GM21528 (cell line): ENCODE results near the gene GRB7.
"Not testable (repeated sequence)": the region's sequence is repeated elsewhere in the genome, so short reads cannot be mapped to it uniquely, and the experiment has no call there.

Experiments used
- ATAC-seq: cut with Tn5 transposase; IDR thresholded peaks from one replicate; pipeline ENCODE4 v1.9.1; 2021; ENCODE audit warnings: mild to moderate bottlenecking, moderate library complexity; ENCODE audit not compliant: unreplicated experiment, low FRiP score

Gene GRB7

GRCh38 chr17:39750131-39751015 lies 12.6 kb downstream of the GRB7 start:
- ATAC-seq = no peak

DNA sequence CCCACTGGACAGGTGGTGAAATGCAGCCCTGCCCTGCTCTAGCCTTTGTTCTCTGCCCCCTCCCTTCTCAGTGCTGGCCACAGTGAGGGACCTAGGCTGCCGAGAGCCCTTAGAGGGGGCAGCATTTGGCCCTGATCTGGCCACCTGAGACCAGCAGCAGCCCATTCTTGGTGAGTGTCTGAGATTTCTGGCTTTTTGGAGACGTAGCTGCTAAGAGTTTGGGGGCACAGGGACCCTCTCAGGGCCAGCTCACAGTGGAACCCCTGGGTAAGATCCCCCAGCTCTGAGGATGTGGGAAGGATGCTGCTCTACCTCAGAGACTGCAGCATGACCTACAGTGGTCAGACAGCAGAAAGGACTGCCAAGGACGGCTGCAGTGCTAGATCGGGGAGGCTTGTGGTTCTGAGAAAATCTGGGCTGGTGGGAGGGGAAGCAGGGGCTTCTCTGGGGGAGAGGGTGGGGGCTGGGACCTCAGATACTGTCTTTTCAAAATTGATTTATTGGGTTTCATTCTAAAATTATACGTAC lies 13.3 kb downstream of the GRB7 start:
- no peak for ATAC-seq

GRCh38 chr17:39751637-39752036 lies 13.9 kb downstream of the GRB7 start:
- ATAC-seq = no peak

DNA sequence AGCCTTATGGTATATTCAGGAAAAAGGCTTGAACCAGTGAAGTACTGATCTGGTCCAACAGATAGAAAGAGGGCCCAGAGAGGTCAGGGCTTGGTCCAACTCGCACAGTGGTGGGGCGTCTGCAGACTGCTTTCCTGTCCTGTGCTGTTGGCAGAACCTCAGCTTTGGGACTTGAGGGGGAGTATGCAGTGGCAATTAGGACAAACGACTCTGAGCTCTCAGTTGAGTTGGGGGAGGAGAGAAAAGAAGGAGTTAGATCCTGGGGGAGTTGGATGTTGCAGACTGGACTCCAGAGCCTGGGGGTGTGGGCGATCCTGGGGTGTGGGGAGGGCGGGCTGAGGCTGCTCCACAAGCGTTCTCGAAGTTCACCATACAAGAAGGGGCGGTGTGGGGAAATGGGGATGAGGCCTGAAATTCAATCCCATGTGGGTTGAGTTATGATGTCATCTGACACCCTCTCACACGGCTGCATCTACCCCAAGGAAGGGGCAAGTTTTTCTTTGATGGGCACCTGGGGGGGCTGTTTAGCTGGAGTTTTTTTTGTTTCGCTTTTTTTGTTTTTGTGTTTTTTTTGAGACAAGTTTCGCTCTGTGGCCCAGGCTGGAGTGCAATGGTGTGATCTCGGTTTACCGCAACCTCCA lies 14.6 kb downstream of the GRB7 start:
- ATAC-seq = no peak

DNA sequence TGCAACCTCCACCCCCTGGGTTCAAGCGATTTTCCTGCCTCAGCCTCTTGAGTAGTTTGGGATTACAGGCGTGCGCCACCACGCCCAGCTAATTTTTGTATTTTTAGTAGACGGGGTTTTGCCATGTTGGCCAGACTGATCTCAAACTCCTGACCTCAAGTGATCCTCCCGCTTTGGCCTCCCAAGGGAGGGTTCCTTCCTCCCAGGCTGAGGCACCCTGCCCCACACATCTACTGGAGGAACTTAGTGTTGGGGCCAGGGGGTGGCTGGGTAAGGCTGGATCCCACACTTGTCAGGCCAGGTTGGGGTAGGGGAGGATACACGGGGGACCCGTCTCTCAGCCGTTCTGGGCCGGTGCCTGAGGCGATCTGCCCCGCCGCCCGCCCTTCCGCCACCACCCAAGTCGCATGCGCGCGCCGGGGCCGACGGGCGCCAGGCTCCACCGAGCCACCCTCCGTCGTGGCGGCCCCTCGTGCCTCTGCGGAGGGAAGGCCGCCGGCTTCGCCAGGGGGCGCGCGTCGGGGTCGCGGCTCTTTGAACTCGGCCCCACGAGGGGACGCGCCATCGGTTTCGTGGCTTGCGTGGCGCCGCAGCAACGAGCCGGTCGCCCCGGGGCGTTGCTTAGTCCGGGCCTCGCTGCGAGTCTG lies 15.9 kb downstream of the GRB7 start:
- peak; percentile 30 for ATAC-seq

DNA sequence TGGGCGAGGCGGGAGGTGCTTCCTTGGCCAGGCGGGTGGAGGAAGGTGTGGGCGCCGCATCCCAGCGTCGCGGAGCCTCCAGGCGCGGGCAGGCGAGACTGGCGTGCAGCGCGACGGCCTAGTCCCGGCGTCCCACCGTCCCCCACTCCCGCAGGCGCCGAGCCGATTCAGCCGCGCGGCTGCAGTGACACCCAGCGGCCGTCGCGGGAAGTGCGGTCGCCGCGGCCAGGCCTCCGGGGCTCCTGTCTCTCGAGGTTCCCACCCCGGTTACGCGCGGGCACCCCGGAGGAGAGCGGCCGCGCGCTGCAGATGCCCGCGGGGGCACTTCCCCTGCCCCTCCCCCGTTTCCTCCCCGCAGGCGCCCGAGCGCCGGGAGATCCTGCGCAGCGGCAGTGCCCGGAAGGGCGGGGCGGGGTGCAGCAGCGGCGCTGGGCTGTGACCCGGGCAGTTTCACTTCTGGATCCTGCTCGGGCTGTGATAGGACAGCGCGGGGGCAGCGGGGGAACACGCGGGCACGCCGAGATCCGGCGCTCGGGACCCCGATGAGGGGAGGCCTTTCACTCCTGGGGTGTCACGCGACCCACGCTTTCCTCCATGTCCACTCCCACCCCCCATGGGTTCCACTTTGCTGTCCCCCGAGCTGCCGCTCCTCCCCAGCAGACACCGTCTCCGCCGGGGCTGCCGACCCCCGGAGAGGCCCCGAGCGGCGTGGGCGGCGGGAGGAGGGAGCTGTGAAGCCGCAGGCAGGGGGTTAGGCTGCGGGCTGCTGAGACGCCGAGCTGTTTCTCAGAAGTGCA lies 16.6 kb downstream of the GRB7 start:
- peak; percentile 61 for ATAC-seq

DNA sequence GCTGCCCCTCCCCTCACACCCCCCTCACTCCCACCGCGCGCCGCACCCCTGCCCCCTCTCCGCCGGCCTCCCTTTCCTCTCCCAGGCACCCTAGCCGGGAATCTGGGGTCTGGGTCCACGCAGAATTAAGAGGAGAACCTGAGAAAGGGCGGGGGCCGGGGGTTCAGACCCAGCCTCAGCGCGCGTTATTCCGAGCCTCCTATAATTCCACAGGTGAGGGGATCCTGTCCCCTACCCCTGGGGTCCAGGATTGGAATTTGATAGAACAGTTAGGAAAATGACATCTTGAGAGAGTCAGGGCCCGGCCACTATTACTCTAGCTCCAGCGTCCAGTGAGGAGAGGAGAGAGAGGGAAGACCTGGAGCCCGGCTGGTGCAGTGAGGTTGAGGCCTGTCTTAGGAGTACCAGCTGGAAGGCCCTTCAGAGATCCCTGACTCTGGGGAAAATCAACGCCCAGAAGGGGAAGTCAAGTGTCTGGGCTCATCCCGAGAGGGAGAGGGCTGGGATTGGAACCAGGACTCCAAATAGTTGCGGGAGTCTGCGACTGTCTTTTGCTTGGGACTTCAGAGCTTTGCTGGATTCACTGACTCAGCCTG lies 17.3 kb downstream of the GRB7 start:
- ATAC-seq = no peak

DNA sequence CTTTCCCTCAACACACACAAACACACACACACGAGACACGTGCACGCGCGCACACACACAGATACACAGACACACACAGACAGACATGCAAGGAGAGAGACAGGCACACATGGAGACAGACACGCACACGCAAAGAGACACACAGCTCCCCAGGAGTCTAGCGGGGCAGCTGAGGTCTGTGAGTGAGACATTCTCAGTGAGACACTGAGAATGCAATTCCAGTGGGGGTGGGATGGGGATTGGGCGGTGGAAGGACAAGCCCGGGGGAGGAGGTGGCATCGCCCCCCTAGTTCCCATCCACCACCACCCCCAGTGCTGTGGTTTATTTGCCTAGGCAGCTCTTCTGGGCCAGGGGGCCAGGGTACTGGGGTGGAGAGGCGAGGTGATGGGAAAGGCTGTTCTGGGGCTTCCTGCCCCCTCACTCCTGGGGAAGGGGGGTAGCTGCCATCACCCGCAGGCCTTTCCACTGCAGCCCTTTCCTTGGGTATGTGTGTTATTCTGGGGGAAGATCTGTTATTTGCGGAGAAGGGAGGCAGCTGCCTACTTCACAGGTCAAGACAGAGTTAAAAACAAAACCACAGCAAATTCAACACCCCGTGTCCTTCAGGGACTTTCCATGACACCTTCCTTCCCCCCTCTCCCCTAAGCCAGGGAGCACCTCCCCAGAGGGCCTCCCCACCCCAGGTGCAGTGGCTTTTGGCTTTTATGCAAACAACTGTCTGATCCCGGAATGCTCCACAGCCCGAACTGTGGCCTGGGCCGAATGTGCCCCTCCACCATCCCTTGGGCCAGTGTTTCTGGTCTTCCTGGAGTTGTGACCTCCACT lies 18.0 kb downstream of the GRB7 start:
- no peak for ATAC-seq

DNA sequence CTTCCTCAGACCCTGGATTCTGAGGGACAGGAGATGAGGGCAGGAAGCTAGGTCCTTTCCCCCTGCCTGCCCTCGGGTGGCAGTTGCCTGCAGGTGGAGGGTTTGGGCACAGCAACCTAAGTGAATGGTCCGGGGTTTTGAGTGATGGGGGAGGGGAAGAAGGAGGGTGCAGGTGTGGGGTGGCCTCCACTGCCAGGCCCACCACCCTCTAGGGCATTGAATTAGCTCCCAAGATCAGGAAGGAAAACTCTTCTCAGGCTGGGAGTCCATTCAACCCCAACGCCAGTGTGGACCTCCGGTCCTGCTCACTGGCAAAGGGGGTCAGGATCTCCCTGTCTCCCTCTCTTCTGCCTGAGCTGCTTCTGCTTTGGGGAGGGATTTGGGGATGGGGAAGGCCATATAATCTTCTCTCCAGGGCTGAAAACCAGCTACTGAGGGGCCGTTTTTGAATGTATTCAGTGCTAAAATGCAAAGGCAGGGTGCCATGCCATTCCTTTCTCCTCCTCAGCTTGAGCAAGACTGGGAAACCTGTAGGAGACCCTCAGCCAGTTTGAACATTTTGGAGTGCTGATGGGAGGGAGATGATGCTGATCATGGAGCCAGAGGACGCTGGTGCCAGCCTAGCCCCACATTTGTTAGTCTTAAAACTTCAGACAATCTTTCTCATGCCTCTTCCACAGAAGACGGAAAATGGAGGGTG lies 18.8 kb downstream of the GRB7 start:
- no peak for ATAC-seq

GRCh38 chr17:39757176-39757662 lies 19.5 kb downstream of the GRB7 start:
- no peak for ATAC-seq

GRCh38 chr17:39757931-39758873 lies 20.5 kb downstream of the GRB7 start:
- no peak for ATAC-seq

DNA sequence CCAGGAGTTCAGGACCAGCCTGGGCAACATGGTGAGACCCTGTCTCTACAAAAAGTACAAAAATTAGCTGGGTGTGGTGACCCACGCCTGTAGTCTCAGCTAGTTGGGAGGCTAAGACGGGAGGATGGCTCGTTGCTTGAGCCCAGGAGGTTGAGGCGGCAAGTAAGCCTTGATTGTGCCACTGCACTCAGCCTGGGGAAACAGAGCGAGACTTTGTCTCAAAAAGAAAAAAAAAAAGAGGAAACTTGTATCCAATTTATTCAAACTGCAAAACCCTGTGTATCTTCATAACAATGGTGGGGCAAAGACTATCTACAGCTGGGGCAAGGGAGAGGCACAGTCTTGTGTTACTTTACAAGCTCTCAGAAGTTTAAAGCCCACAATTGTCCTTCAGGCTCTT lies 21.5 kb downstream of the GRB7 start:
- no peak for ATAC-seq

GRCh38 chr17:39761861-39762496 lies 24.2 kb downstream of the GRB7 start:
- ATAC-seq = no peak

GRCh38 chr17:39763051-39763820 lies 25.5 kb downstream of the GRB7 start:
- no peak for ATAC-seq

GRCh38 chr17:39764171-39764570 lies 26.4 kb downstream of the GRB7 start:
- ATAC-seq = not testable (repeated sequence)

DNA sequence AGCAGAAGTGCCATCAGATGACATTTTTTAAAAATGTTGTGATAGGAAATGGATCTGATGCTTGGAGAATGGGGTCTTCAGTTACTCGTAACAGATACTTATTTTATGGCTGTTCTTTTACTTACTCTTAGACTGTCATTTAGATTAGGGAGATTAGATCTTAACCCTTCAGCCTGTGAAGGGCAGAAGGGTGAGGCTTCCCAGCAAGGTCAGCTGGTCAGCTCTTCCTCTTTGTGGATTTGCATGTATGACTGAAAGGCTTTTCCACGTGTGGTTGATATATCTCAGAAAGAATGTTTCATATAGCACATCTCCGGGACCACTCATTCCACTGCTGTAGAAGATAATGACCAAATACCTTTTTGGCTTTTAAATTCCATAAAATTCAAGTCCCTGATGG lies 27.4 kb downstream of the GRB7 start:
- ATAC-seq = no peak
